ENCODE results near the gene SIK2. TPM values are rescaled to one million over a fixed set of nuclear protein-coding genes. Genes with fewer than 3 reads are reported as not detected.
A peak's percentile ranks its signal among the peaks of the same experiment; 100 is the strongest.

SIK2 gene
- total and polyA plus RNA-seq, 4 donors = 7.2 to 31.8 (median 17.3) TPM

DNA sequence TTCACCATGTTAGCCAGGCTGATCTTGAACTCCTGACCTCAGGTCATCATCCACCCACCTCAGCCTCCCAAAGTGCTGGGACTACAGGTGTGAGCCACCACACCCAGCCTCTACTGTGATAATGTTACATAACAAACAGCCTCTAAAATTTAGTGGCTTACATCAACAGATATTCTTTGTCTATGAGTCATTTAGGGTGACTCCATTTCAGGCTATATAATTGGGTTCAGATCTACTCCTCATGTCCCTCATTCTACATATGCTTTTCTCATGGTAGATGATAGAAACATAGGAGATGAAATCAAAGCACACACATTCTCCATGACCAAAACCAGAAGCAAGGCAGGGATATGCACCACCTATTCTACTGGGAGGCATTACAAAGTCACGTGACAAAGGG, 72.7 kb downstream of the SIK2 start:
- no peaks in the 10 kb centered on the region for H3K9me3 ChIP-seq (ENCODE audit: control insufficient read depth in 4 of 4, insufficient read depth in 3 of 4, low read length in 3 of 4)
- H3K36me3 ChIP-seq (ENCODE audit: control insufficient read depth in 4 of 4, insufficient read depth in 4 of 4, low read length in 4 of 4) = peaks cover 9 to 20% (median 16%) of the 10 kb centered on the region in 4 donors
- TF ChIP-seq, protein P1, sequence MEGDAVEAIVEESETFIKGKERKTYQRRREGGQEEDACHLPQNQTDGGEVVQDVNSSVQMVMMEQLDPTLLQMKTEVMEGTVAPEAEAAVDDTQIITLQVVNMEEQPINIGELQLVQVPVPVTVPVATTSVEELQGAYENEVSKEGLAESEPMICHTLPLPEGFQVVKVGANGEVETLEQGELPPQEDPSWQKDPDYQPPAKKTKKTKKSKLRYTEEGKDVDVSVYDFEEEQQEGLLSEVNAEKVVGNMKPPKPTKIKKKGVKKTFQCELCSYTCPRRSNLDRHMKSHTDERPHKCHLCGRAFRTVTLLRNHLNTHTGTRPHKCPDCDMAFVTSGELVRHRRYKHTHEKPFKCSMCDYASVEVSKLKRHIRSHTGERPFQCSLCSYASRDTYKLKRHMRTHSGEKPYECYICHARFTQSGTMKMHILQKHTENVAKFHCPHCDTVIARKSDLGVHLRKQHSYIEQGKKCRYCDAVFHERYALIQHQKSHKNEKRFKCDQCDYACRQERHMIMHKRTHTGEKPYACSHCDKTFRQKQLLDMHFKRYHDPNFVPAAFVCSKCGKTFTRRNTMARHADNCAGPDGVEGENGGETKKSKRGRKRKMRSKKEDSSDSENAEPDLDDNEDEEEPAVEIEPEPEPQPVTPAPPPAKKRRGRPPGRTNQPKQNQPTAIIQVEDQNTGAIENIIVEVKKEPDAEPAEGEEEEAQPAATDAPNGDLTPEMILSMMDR (IDR thresholded peaks at IDR 0.05; ENCODE audit: control extremely low read depth, extremely low read depth) = no peak
- peaks cover 0 to 13% (median 0%) of the 10 kb centered on the region in 5 donors for H3K4me1 ChIP-seq (ENCODE audit: control insufficient read depth in 5 of 5, insufficient read depth in 5 of 5, low read length in 5 of 5)
- no peak overlapping the region for H3K4me3 ChIP-seq
- DNase-seq (no peak), ATAC-seq (ENCODE audit: insufficient read depth, low FRiP score) (no peak)
- no peak overlapping the region for H3K9ac ChIP-seq (ENCODE audit: insufficient read depth in 1 of 2, low read length in 2 of 2)
- 97 to 100% methylated on average over 1 of the region's 1 CpG for WGBS, 2 donors
- no peak overlapping the region for H3K27ac ChIP-seq (ENCODE audit: low read depth in 1 of 2, low read length in 1 of 2)
- no peaks in the 10 kb centered on the region for H3K27me3 ChIP-seq (ENCODE audit: control insufficient read depth in 3 of 3, insufficient read depth in 3 of 3, low read length in 2 of 3)

DNA sequence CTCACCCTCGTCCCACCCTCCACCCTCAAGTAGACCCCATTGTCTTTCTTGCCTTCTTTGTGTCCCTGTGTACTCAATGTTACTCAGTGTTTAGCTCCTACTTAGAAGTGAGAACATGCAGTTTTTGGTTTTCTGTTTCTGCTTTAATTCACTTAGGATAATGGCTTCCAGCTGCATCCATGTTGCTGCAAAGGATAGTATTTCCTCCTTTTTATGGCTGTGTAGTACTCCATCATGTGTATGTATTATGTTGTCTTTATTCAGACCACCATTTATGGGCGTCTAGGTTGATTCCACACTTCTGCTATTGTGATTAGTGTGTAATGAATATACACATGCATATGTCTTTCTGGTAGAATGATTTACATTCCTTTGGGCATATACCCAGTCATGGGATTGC, 73.6 kb downstream of the SIK2 start:
- Histone ChIP-seq H3K36me3 (ENCODE audit: control insufficient read depth in 4 of 4, insufficient read depth in 4 of 4, low read length in 4 of 4) (peaks cover 9 to 20% (median 16%) of the 10 kb centered on the region in 4 donors), H3K4me1 (ENCODE audit: control insufficient read depth in 5 of 5, insufficient read depth in 5 of 5, low read length in 5 of 5) (peaks cover 0 to 13% (median 0%) of the 10 kb centered on the region in 5 donors), H3K27ac (ENCODE audit: low read depth in 1 of 2, low read length in 1 of 2) (no peak overlapping the region), H3K27me3 (ENCODE audit: control insufficient read depth in 3 of 3, insufficient read depth in 3 of 3, low read length in 2 of 3) (no peaks in the 10 kb centered on the region), H3K4me3 (no peak overlapping the region), H3K9me3 (ENCODE audit: control insufficient read depth in 4 of 4, insufficient read depth in 3 of 4, low read length in 3 of 4) (no peaks in the 10 kb centered on the region), H3K9ac (ENCODE audit: insufficient read depth in 1 of 2, low read length in 2 of 2) (no peak overlapping the region)
- ATAC-seq (ENCODE audit: insufficient read depth, low FRiP score) (no peak), DNase-seq (no peak)
- 96 to 98% methylated on average over 2 of the region's 2 CpGs for WGBS, 2 donors
- TF ChIP-seq, protein P1 (IDR thresholded peaks at IDR 0.05; ENCODE audit: control extremely low read depth, extremely low read depth) = no peak

DNA sequence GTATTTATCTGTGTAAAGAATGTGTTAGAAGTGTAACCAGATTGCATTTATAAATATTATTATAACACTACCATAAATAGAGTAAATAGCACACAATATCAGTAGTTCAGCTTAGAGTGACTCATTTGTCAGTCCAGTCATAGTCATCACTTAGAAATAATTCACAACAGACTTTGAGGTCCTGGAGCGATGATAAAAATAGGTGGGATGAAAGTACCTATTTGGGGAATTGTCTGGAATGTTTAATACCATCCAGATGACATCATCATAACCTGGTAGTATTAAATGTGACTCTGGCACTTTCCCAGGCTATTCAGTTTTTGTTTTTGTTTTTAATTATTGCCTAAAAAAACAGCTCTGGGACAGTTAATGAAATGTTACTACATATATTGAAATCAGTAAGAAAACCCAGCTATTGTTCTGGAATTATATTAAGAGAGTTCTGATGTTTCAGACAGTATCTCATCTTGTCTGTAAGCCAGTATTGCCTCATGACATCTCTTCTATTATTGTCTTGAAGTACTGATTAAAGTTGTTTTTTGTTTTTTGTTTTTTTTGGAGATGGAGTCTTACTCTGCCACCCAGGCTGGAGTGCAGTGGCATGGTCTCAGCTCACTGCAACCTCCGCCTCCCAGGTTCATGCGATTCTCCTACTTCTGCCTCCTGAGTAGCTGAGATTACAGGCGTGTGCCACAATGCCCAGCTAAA, 74.8 kb downstream of the SIK2 start:
- Histone ChIP-seq H3K4me1 (ENCODE audit: control insufficient read depth in 5 of 5, insufficient read depth in 5 of 5, low read length in 5 of 5) (peaks cover 0 to 13% (median 0%) of the 10 kb centered on the region in 5 donors), H3K9me3 (ENCODE audit: control insufficient read depth in 4 of 4, insufficient read depth in 3 of 4, low read length in 3 of 4) (no peaks in the 10 kb centered on the region), H3K27ac (ENCODE audit: low read depth in 1 of 2, low read length in 1 of 2) (peak overlapping the region in 1 of 2 donors; percentile 61), H3K27me3 (ENCODE audit: control insufficient read depth in 3 of 3, insufficient read depth in 3 of 3, low read length in 2 of 3) (no peaks in the 10 kb centered on the region), H3K9ac (ENCODE audit: insufficient read depth in 1 of 2, low read length in 2 of 2) (no peak overlapping the region), H3K36me3 (ENCODE audit: control insufficient read depth in 4 of 4, insufficient read depth in 4 of 4, low read length in 4 of 4) (peaks cover 5 to 13% (median 10%) of the 10 kb centered on the region in 4 donors), H3K4me3 (no peak overlapping the region)
- TF ChIP-seq, protein P1 (IDR thresholded peaks at IDR 0.05; ENCODE audit: control extremely low read depth, extremely low read depth) = no peak
- no peak for ATAC-seq (ENCODE audit: insufficient read depth, low FRiP score)
- no peak for DNase-seq
- WGBS, 2 donors = 90 to 94% methylated on average over 4 of the region's 4 CpGs
